8988T (cell line): ENCODE measurements around the gene RADIL.

Experiments used
- DNase-seq: peaks from one replicate; pipeline ENCODE4 v3.0.0; 2011

Gene RADIL

GRCh38 chr7:4749363-4749762, 134.2 kb downstream of the RADIL start:
- DNase-seq = no peak
